Measurements from ENCODE around the gene RANBP10.

The RANBP10 gene

GRCh38 chr16:67679935-67680897 lies 126.1 kb downstream of the RANBP10 start:
- DNase-seq: no peak

- no peak for DNase-seq
Measured at GRCh38 chr16:67678354-67679023, 127.9 kb downstream of the RANBP10 start.

- no peak for DNase-seq
Measured at GRCh38 chr16:67677712-67678111, 128.6 kb downstream of the RANBP10 start.

GRCh38 chr16:67676939-67677338 lies 129.4 kb downstream of the RANBP10 start:
- DNase-seq: no peak

- no peak for DNase-seq
Measured at GRCh38 chr16:67676516-67676915, 129.8 kb downstream of the RANBP10 start.

- no peak for DNase-seq
Measured at GRCh38 chr16:67675999-67676398, 130.4 kb downstream of the RANBP10 start.

- DNase-seq: no peak
Measured at GRCh38 chr16:67675579-67675935, 130.8 kb downstream of the RANBP10 start.

GRCh38 chr16:67674851-67675578 lies 131.3 kb downstream of the RANBP10 start:
- DNase-seq: no peak

- DNase-seq: peak in 16 of 58 donors; percentile 11 to 34 (median 22)
Measured at GRCh38 chr16:67673712-67674580, 132.4 kb downstream of the RANBP10 start.
